GM04503 (cell line): ENCODE data around the gene ARHGEF28.

Source experiments
- DNase-seq: peaks from one replicate; pipeline ENCODE4 v3.0.0-alpha.2; 2012; ENCODE audit warnings: low read depth

Gene ARHGEF28

DNA sequence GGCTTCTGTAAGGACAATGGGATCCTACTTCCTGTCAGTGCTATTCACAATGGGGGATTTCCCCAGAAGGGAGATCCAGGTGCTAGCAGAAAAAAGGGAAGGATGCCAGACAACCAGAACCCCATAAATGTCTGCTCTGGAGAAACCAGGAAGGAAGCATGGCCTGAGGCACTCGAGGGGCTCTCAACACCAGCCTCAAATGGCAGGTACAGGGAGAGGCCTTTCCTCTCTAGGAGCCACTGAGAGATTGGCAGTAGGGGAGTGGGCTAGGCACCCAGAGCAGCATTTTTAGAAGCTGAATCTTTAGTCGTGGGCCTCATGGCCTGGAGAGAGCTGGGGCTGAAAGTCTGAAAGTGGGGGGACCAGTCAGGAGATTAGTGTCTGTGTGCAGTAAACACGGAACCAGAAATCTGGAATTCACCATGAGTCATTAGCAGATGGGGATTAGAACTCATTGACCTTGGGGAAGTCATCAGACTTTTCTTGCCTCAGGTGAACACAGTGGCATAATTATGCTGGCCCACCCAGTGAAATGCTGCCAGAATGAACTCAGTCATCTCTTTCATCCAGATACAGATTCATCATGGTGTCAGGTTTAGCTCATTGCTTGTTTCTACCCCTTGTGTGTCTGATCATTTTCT, 28.3 kb downstream of the ARHGEF28 start:
- no peak for DNase-seq

DNA sequence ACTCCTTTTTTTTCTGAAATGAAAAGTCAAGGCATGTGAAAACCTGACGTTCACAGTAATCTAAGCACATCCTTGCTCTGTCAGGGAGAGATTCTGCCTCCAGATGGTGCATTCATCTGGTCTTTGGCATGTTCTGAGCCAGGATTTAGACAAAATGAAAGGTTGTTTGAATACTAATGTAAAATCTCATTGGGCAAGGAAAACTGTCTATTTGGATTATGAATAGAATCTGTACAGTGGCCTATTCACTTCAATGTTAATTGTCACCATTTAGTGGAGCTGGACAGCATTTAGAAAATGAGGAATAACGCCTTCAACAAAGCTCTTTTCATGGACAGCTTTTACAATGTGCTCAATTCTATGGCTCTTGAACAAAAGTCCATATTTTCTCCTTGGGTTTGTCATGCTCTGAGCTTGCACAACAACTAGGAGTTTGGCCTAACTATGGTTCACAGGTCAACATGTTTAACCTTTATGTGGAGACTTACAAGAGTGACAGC, 28.9 kb downstream of the ARHGEF28 start:
- DNase-seq = no peak

DNA sequence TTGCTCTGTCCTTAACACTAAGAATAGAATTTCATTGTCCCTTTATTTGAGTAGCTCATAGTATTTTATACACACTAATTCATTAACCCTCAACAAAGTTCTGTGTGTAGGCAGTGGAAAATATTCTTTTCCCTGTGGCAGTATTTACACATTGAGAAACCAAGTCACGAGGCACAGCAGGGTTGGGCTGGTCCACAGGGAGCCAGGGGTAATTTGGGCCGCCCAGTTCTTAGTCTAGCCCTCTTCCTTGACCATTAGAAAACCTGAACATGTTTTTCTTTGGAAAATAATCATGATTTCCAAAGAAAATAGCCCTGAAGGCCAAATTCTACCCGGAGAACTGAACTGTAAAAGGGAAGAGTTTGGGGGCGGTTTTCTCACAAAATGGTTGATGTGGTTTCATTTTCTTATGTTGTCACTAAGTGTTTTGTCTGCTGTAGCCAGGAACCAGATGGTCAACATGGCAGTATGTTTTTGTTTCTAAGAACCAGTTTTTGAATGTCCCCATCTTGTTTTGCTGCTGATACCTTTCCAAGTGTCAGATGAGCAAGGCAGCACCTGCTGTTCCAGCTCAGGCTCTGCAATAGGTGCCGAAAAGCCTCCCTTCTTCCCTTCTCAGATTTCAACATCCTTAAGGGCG, 29.6 kb downstream of the ARHGEF28 start:
- no peak for DNase-seq

DNA sequence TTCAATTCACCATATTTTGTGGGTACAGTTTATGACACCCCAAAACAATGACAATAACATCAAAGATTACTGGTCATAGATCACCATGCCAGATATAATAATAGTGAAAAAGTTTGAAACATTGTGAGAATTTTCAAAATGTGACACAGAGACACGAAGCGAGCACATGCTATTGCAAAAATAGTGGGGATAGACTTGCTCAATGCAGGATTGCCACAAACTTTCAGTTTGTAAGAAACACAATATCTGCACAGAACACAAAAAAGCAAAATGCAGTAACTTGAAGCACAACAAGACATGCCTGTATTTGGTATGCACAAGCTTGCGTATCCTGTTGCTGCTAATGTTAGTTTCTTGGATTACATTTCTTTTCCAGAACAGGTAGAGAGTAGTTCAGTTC, 35.8 kb downstream of the ARHGEF28 start:
- no peak for DNase-seq

DNA sequence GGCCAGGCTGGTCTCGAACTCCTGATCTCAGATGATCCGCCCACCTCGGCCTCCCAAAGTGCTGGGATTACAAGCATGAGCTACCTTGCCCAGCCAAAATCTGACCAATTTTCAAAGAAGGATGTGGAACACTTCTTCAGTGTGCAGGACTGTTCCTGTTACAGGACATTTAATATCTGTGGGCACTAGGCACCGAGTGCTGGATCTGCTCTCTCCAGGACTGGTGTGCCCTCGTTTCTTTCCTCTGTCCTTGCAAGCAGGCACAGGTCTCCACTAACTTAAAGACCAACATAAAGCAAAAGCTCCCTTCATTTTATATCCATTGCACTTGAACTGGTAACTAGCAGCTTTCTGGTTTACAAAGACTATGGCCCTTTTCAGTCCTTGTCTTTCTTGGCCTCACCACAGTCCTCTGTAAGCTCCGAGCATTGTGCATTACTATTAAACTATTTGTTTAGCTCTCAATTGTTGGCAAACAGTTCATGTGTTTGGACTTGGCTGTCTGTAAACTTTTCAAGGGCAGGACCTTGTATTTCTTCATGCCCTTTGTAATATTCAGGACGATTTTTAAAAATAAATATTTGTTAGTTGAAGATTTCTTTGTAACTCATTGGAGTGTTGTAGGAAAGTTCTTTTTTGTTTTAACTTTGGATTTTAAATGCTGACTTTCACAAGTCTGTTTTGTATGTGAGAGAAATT, 37.3 kb downstream of the ARHGEF28 start:
- DNase-seq = no peak

DNA sequence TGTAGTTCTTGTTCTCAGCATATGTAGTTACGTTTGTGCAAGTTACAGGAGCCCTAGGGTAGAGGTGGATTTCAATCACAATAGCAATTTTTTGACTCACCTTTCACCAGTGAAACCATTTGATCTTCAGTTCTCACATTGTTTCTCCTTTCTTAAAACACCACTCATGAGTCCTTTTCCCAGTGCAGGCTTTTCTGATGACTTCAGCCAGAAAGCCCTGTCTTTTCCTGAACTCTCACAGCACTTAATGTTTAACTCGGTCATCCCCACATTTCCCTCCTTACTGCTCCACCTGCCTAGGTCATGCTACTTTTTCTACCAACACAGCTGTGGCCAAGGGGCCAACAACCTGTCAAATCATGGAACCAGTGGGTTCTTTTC, 37.9 kb downstream of the ARHGEF28 start:
- no peak for DNase-seq

DNA sequence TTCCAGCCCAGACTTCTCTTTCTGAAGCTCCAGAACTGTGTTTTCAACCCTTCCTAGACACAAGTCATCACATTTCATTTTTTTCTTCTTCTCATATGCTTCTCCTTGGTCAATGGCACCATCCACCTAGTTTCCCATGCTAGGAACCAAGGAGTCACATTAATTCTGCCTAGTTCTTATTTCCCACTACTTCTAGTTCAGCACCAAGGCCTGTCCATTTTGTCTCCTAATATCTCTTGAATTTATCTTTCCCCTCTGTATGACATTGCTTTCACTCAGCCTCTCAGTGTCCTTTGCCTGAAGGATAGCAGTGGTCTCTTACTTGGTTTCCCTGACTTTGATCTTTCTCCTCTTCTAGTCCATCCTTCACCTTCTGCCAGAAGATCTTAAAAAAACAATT, 38.8 kb downstream of the ARHGEF28 start:
- DNase-seq = no peak

DNA sequence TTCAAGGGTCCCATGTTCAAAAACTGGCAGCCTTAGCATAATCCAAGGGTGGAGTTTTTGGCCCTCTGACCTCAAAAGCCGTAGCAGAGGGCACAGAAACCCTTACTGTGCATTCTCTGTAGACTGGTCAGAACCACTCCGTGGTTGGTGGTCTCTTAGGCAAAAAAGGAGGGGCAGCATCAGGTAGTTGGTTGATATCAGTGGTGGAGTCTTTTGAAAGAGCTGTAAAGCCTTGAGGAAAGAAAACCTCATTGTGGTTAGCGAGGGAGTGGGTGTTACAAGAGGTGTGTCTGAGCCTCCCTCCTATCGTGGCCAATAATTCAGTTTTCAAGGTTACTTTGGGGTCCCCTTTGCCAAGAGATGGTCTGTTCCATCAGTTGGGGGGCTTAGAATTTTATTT, 40.9 kb downstream of the ARHGEF28 start:
- no peak for DNase-seq

DNA sequence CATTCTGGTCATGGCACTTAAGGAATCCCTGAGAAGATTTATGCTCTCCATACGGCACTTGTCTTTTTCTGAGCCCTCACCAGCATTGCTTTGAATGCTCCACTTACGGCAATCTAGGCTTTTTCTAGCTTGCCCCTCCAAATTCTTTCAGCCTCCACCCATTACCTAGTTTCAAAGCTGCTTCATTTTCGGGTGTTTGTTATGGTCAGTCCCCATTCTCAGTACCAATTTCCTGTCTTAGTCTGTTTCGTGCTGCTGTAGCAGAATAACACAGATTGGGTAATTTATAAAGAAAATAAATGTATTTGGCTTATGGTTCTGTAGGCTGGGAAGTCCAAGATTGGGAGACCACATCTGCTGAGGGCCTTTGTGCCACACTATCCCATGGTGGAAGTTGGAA, 42.0 kb downstream of the ARHGEF28 start:
- DNase-seq = no peak

DNA sequence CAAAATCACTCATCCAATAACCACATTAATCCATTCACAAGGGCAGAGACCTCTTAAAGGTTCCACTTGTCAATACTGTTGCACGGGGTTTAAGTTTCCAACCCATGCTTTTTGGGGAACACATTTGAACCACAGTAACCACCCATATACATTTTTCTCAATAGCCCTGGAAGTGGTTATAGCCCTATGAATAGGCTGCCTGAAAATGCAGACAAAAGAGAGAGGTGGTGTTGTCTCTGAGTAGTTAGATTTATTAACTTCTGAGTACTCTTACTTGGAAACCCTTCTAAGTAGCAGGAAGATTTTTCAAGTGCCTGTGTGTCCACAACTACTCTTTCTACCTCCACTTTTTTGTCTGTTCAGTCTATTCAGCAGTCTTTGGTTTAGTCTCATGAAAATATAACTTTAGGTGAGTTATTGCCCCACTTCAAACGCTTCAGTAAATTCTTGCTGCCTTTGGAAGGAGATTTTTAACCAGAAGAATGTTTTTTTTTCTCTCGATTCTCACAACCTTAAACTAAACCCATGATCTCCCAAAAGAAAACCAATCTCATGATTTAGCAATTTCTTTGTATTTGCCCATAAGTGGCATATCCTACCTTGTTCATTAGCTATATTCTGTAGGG, 42.6 kb downstream of the ARHGEF28 start:
- no peak for DNase-seq

DNA sequence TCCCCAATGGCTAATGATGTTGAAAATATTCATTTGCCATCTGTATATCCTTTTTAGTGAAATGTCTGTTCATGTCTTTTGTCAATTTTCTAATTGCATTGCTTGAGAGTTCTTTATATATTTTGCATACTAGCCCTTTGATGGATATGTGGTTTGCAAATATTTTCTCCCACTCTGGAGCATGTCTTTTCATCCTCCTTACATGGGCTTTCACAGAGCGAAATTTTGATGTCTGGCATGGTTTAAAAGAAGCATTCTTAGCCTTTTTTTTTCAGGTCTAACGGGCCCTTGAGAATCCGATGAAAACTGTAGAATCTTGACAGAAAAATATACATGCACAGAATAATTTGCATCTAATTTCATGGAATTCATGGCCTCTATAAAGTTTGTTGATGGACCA, 44.7 kb downstream of the ARHGEF28 start:
- DNase-seq = no peak

DNA sequence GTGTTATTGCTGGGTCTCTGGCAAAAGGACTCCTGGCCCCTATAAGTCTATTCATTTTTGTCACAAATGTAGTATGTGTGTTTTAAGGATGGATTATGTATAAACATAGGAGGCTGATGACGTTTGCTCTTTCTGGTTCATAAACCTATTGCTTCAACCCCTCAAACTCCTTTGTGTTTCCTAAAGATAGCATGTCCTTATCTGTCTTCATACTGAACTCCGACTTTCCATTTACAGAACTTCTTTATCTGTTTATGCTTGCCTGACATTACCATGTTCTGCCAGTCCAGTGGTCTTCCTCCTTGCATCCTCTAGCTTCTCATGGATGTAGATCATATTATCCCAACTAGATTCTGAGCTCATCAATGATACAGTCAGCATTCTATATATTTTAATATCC, 46.1 kb downstream of the ARHGEF28 start:
- DNase-seq = no peak

DNA sequence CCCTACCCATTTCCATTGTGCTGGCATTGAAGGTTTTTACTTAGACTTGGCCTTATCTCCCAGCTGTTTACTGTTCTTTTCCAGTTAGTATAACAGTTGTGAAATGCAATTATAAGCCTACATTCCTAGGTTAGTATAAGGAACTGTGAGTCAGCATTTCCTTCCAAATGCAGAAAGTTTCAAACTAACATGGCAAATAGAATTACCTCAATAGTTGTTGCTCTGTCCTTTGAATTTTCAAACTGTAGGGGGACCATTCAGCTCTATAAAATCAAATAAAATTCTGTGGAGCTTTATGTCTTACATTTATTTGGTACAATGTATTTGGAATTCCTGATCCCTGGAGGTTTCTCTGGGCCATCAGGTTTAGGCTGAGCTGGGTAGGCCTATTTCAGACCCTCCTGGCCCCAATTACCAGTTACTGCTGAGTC, 47.2 kb downstream of the ARHGEF28 start:
- DNase-seq = peak; percentile 67

DNA sequence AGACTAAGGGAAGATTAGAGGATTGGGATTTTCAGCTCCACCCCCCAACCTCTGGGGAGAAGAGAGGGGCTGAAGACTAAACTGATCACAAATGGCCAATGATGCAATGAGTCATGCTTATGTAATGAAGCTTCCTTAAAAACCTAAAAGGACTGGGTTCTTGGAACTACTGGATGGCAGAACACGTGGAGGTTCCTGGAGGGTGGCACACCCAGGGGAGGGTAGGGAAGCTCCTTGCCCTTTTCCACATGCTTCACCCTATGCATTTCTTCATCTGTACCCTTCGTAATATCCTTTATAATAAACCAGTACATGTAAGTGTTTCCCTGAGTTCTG, 48.6 kb downstream of the ARHGEF28 start:
- no peak for DNase-seq

DNA sequence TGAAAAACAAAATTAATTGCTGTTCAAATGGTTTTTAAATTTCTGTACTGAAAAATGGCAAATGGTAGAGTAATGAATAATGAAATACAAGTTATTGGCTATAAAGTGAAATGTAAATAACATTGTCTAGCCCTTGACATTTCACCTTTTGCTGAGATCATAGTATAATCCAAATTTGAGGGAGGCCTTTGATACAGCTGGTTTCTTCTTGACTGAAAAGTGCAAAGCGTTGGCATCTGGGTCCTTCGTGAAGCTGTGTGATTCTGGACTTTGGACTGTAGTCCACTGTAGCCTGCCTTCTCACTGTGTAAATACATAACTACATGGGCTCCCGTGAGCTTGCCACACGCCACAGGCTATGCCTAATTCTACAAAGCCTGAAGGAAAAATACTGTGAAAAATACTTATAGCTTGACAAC, 52.3 kb downstream of the ARHGEF28 start:
- no peak for DNase-seq

DNA sequence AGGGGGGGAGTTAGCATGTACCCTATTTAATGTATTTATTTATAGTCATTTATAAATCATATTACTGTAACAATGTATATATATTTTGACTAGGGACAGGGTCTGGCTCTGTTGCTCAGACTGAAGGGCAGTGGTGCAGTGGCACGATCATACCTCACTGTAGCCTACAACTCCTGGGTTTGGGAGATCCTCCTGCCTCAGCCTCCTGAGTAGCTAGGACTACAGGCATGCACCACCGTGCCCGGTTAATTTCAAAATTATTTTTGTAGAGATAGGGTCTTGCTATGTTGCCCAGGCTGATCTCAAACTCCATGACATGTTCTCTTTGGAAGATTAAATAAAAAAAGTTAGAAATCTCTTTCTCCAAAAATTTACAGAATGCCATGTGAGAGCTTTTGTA, 52.8 kb downstream of the ARHGEF28 start:
- DNase-seq = no peak

DNA sequence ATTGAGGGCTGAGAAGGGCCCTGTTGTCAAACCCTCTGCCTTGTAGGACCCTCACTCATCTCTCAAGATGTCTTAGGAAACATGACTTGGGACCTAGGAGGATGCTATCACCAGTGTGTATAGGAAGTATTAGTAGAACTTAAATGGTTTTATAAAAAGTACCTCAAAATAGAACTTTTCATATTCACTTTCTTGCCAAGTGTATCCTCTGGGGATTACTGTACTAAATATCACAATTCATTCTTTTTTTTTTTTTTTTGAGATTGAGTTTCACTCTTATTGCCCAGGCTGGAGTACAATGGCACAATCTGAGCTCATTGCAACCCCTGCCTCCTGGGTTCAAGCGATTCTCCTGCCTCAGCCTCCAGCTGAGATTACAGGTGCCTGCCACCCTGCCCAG, 56.2 kb downstream of the ARHGEF28 start:
- DNase-seq = no peak

DNA sequence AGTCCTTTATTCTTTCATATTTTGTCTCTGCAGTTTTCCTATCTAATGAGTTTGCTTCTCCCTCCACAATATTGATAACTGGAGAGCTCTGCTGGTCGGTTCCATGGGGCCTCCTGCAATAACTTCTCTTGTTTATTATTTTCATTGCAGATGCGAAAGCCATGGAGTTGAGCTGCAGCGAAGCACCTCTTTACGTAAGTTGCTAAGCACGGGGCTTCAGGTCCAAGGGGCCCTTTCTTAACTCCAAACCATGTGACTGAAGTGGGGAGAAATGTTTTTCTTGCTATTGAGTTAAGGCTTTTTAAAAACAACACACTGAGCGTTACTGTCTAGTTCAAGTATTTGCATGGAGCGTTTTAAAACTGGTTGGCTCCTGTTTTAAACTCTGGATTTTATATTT, 58.7 kb downstream of the ARHGEF28 start:
- DNase-seq = no peak

DNA sequence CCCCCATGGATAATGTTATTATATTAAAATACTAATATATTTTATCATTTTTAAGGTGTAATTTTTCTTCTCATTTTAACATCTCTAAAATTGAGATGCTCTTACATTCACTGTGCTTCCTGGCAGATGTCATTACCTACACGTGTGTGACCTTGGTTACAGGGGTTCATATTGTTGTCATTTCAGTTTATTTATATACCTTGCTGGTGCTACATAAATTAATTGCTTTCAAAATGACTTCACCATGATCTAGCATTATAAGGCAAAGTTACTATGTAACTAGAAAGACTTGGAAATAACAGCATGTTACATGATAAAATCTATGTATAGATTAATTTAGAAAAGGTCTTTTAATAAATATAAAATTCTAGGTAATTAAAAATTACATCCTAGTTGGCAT, 60.9 kb downstream of the ARHGEF28 start:
- DNase-seq = no peak

DNA sequence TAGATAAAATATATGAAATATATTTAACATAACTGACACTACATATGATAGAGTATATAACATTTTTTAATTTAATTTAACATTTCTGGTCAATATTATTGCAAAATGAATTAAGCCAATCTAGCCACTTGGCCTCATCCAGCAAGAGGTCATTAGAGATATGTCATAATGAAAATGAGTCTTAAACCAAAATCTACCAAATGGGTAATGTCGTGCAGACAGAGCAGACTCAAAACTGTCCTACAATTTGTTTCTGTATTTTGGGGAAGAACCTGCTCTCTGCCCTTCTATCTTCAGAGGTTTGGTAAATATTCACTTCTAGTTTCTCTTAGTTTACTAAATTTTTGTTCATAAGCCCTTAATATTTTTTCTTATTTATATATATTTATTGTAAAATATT, 61.4 kb downstream of the ARHGEF28 start:
- no peak for DNase-seq

DNA sequence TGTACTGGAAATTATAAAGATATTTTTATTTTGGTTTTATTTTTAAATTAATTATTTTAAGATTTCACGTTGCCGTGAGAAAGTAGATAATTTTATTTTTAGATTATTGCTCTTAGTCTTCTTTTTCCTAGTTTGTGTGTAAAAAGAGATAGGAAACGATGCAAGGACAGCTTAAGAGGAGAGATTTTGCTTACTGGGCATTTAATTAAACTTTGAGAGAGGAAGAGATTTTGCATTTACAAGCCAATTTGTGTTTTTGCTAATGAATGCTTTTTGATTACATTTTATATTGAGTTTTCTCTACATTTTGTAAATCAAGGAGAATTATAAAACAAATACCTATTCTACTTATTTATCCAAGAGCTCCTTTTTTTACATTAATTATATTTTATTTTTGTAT, 64.0 kb downstream of the ARHGEF28 start:
- DNase-seq = no peak

DNA sequence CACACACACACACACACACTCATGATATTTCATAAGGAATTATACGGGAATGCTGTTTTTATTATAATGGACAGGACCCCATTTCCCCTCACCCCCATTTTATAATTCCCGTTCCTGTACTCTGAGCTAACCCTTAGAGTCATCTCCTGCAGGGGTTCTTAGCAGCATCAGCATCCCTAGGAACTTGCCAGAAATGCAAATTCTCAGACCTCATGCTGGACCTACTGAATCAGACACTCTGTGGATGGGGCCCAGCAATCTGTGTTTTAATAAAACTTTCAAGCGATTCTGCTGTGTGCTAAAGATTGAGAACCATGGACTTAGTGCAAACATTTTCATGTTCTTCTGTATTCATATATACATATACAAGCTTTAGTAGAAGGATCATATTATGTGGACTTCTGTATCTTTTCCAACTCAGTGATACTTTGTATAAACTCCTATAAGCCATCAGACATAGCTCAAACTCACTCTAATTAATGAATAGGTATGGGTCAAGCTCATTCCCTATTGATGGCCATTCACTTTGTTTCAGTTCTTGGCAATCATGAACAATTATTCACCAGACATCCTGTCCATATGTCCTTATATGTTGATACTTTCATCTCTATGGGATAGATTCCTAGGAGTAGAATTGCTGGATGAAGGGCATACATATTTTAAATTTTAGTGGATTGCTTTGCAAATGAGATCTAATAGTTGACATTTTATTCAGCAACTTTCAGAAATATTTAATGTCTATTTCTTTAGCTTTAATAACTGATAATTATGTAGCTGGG, 65.5 kb downstream of the ARHGEF28 start:
- DNase-seq = no peak
